Measurements from ENCODE around the gene OR2T1. TPM values are rescaled to one million over a fixed set of nuclear protein-coding genes. Genes with fewer than 3 reads are reported as not detected.

The OR2T1 gene
- polyA plus RNA-seq, 1 of the 3 experiments (the other 2 are of a cell fraction): not detected

- DNase-seq: no peak
- ChIA-PET CTCF (no interaction called here), POLR2A (no interaction called here)
- H3K9ac ChIP-seq: no peak within 1 kb of the TSS
- H3K9me3 ChIP-seq: no peaks in the 10 kb centered on the region
- H3K27ac ChIP-seq (ENCODE audit: low read depth in 2 of 2, low read length in 1 of 2): no peak within 1 kb of the TSS
- no peak within 1 kb of the TSS for H3K4me3 ChIP-seq (ENCODE audit: low read depth in 2 of 2, low read length in 1 of 2)
- H4K20me1 ChIP-seq (ENCODE audit: insufficient read depth): no peaks in the 10 kb centered on the region
- no peaks in the 10 kb centered on the region; a peak in 1 of 4 replicates for H3K4me1 ChIP-seq (ENCODE audit: control insufficient read depth in 1 of 2, insufficient read depth in 2 of 2, low read depth in 1 of 2, low read length in 1 of 2)
- H3K79me2 ChIP-seq (ENCODE audit: insufficient read depth): no peaks in the 10 kb centered on the region
- no peaks in the 10 kb centered on the region for H3F3A ChIP-seq (replicated peaks; ENCODE audit: insufficient read depth)
- H3K36me3 ChIP-seq (replicated peaks in 1 of 2; ENCODE audit: control insufficient read depth in 1 of 2, insufficient read depth in 2 of 2, low read length in 1 of 2): no peaks in the 10 kb centered on the region
- no peak within 1 kb of the TSS for H3K4me2 ChIP-seq
- no peaks in the 10 kb centered on the region for H3K27me3 ChIP-seq (ENCODE audit: insufficient read depth)
- H3K9me2 ChIP-seq: no peaks in the 10 kb centered on the region
- H2AFZ ChIP-seq (ENCODE audit: low read depth): no peak within 1 kb of the TSS
- no peak for TF ChIP-seq EP300 (IDR thresholded peaks at IDR 0.05; ENCODE audit: borderline replicate concordance in 1 of 2, low read depth in 1 of 2, low read length in 1 of 2)
- no peak for TF ChIP-seq RAD21 (IDR thresholded peaks at IDR 0.05; ENCODE audit: low read length)
- TF ChIP-seq TCF12 (IDR thresholded peaks at IDR 0.05): no peak
- TF ChIP-seq GABPA (IDR thresholded peaks at IDR 0.05; ENCODE audit: low read depth): no peak
- TF ChIP-seq SIN3A (IDR thresholded peaks at IDR 0.05; ENCODE audit: borderline replicate concordance, low read depth, low read length): no peak
Measured at GRCh38 chr1:248375446-248375845, 27.4 kb upstream of the OR2T1 start, which contains the start of gene OR2T6. Gene OR2T6 (plus strand): TSS chr1:248375746. CDS start chr1:248387609, 11,863 bp downstream.

GRCh38 chr1:248376916-248377315 lies 25.9 kb upstream of the OR2T1 start:
- Histone ChIP-seq H3K36me3 (replicated peaks in 1 of 2; ENCODE audit: control insufficient read depth in 1 of 2, insufficient read depth in 2 of 2, low read length in 1 of 2) (no peaks in the 10 kb centered on the region), H3K4me3 (ENCODE audit: low read depth in 2 of 2, low read length in 1 of 2) (no peak overlapping the region), H3K4me1 (ENCODE audit: control insufficient read depth in 1 of 2, insufficient read depth in 2 of 2, low read depth in 1 of 2, low read length in 1 of 2) (no peaks in the 10 kb centered on the region; a peak in 1 of 4 replicates), H3K79me2 (ENCODE audit: insufficient read depth) (no peaks in the 10 kb centered on the region), H3K9me3 (no peaks in the 10 kb centered on the region), H3K4me2 (no peak overlapping the region), H3K27ac (ENCODE audit: low read depth in 2 of 2, low read length in 1 of 2) (no peak overlapping the region), H4K20me1 (ENCODE audit: insufficient read depth) (no peaks in the 10 kb centered on the region), H3K9me2 (no peaks in the 10 kb centered on the region), H3K9ac (no peak overlapping the region), H2AFZ (ENCODE audit: low read depth) (no peak overlapping the region), H3F3A (replicated peaks; ENCODE audit: insufficient read depth) (no peaks in the 10 kb centered on the region), H3K27me3 (ENCODE audit: insufficient read depth) (no peaks in the 10 kb centered on the region)
- CTCF ChIA-PET: no interaction called here
- POLR2A ChIA-PET: no interaction called here
- TF ChIP-seq MEF2A (IDR thresholded peaks at IDR 0.05; ENCODE audit: borderline replicate concordance, low read depth): no peak
- TF ChIP-seq TCF12 (IDR thresholded peaks at IDR 0.05): no peak
- no peak for TF ChIP-seq REST (IDR thresholded peaks at IDR 0.05; ENCODE audit: low read depth, low read length)
- no peak for TF ChIP-seq TAF1 (IDR thresholded peaks at IDR 0.05; ENCODE audit: borderline replicate concordance, low read depth, low read length)
- TF ChIP-seq YY1 (IDR thresholded peaks at IDR 0.05; ENCODE audit: low read depth): no peak
- no peak for TF ChIP-seq GATA2 (CRISPR knock-in tag; IDR thresholded peaks at IDR 0.05)
- TF ChIP-seq RFX5 (IDR thresholded peaks at IDR 0.05; ENCODE audit: low read length): no peak
- TF ChIP-seq EP300 (IDR thresholded peaks at IDR 0.05; ENCODE audit: borderline replicate concordance in 1 of 2, low read depth in 1 of 2, low read length in 1 of 2): no peak
- TF ChIP-seq EZH2phosphoT487 (IDR thresholded peaks at IDR 0.05; ENCODE audit: borderline replicate concordance, low read depth): no peak
- TF ChIP-seq CTCF (IDR thresholded peaks at IDR 0.05): no peak
- no peak for TF ChIP-seq ELF1 (IDR thresholded peaks at IDR 0.05)
- TF ChIP-seq USF2 (IDR thresholded peaks at IDR 0.05; ENCODE audit: borderline replicate concordance, low read depth, low read length): no peak
- no peak for TF ChIP-seq CHD2 (IDR thresholded peaks at IDR 0.05; ENCODE audit: low read length, partially characterized antibody)
- TF ChIP-seq RAD21 (IDR thresholded peaks at IDR 0.05; ENCODE audit: low read length): no peak
- no peak for TF ChIP-seq NRF1 (IDR thresholded peaks at IDR 0.05; ENCODE audit: low read depth, low read length)
- TF ChIP-seq NFIC (IDR thresholded peaks at IDR 0.05; ENCODE audit: borderline replicate concordance): no peak
- TF ChIP-seq MAX (IDR thresholded peaks at IDR 0.05; ENCODE audit: low read depth): no peak
- TF ChIP-seq POLR2AphosphoS5 (IDR thresholded peaks at IDR 0.05; ENCODE audit: low read depth, low read length): no peak
- TF ChIP-seq ZBTB33 (IDR thresholded peaks at IDR 0.05; ENCODE audit: borderline replicate concordance, low read depth): no peak
- DNase-seq: no peak
- 2% methylated on average over 3 of the region's 3 CpGs for WGBS (ENCODE audit: low lambda C conversion rate)
